OCI-LY1 (cell line): ENCODE results near the gene ERO1A.

ENCODE experiments used
- H2AFZ ChIP-seq: fragments of 200-600 bp; sonication (generic), shearing (Covaris generic); 2 replicates; pipeline ENCODE4 v1.6.0; 2014; ENCODE audit warnings: antibody characterized with exemption, mild to moderate bottlenecking, low read length
- H3F3A ChIP-seq: fragments of 200-600 bp; sonication (generic), shearing (Covaris generic); 2 replicates; pipeline ENCODE4 v1.6.0; 2014; ENCODE audit warnings: mild to moderate bottlenecking, antibody characterized with exemption, low read length, moderate library complexity; ENCODE audit not compliant: insufficient read depth
- H3K27ac ChIP-seq: fragments of 200-600 bp; sonication (generic); 2 replicates; pipeline ENCODE4 v1.5.1; 2014; ENCODE audit warnings: low read length, mixed run types, mild to moderate bottlenecking, low read depth; ENCODE audit not compliant: poor library complexity, severe bottlenecking
- H3K27me3 ChIP-seq: fragments of 200-600 bp; sonication (generic); 2 replicates; pipeline ENCODE4 v1.6.0; 2014; ENCODE audit warnings: antibody characterized with exemption, mild to moderate bottlenecking, low read length, moderate library complexity; ENCODE audit not compliant: insufficient read depth
- H3K36me3 ChIP-seq: fragments of 200-600 bp; sonication (generic); 2 replicates; pipeline ENCODE4 v1.6.1; 2014; ENCODE audit warnings: mild to moderate bottlenecking, antibody characterized with exemption, low read length, moderate library complexity, mixed read lengths; ENCODE audit not compliant: insufficient read depth
- H3K4me1 ChIP-seq: fragments of 200-600 bp; sonication (generic); 2 replicates; pipeline ENCODE4 v1.5.1; 2014; ENCODE audit warnings: mild to moderate bottlenecking, low read length, moderate library complexity; ENCODE audit not compliant: insufficient read depth, severe bottlenecking
- H3K4me2 ChIP-seq: fragments of 200-600 bp; sonication (generic), shearing (Covaris generic); 2 replicates; pipeline ENCODE4 v1.6.1; 2014; ENCODE audit warnings: low read length
- H3K4me3 ChIP-seq: fragments of 200-600 bp; sonication (generic); 2 replicates; pipeline ENCODE4 v1.5.1; 2014; ENCODE audit warnings: low read length, low read depth, mild to moderate bottlenecking, mixed read lengths; ENCODE audit not compliant: poor library complexity, severe bottlenecking
- H3K79me2 ChIP-seq: fragments of 200-600 bp; shearing (Covaris generic); 2 replicates; pipeline ENCODE4 v1.6.1; 2016; ENCODE audit warnings: mixed run types, low read length, mixed read lengths; ENCODE audit not compliant: insufficient read depth
- H3K9ac ChIP-seq: fragments of 200-600 bp; sonication (generic), shearing (Covaris generic); 2 replicates; pipeline ENCODE4 v1.6.1; 2014; ENCODE audit warnings: mild to moderate bottlenecking, low read length, mixed read lengths
- H3K9me2 ChIP-seq: fragments of 200-600 bp; sonication (generic), shearing (Covaris generic); 2 replicates; pipeline ENCODE4 v1.6.1; 2014; ENCODE audit warnings: low read depth, mild to moderate bottlenecking, low read length, mixed read lengths
- H3K9me3 ChIP-seq: fragments of 200-600 bp; shearing (Covaris generic); 2 replicates; pipeline ENCODE4 v1.6.1; 2014; ENCODE audit warnings: low read length, mixed read lengths
- H4K20me1 ChIP-seq: fragments of 200-600 bp; sonication (generic), shearing (Covaris generic); 2 replicates; pipeline ENCODE4 v1.6.0; 2016; ENCODE audit warnings: mild to moderate bottlenecking, low read length; ENCODE audit not compliant: insufficient read depth
- CTCF ChIP-seq: fragments of 200-600 bp; sonication (generic), shearing (Covaris generic); IDR thresholded peaks from 2 replicates; pipeline ENCODE4 v1.5.1; 2017; ENCODE audit warnings: mild to moderate bottlenecking, antibody characterized with exemption, low read length, moderate library complexity, mixed read lengths
- EZH2 ChIP-seq: fragments of 200-600 bp; sonication (generic), shearing (Covaris generic); IDR thresholded peaks from 2 replicates; pipeline ENCODE4 v1.8.0; 2017; ENCODE audit warnings: borderline replicate concordance, mixed run types, mild to moderate bottlenecking, antibody characterized with exemption, low read length, moderate library complexity, mixed read lengths

ERO1A gene

GRCh38 chr14:52649511-52649910, 45.8 kb downstream of the ERO1A start:
- Histone ChIP-seq H3K79me2 (no peaks in the 10 kb centered on the region), H3K27me3 (no peaks in the 10 kb centered on the region), H3K9me2 (no peaks in the 10 kb centered on the region), H3K27ac (no peak overlapping the region), H3K4me2 (no peak overlapping the region), H3K36me3 (peaks cover 69% of the 10 kb centered on the region), H3F3A (no peaks in the 10 kb centered on the region), H3K4me1 (no peaks in the 10 kb centered on the region), H2AFZ (no peak overlapping the region), H3K9me3 (no peaks in the 10 kb centered on the region), H4K20me1 (no peaks in the 10 kb centered on the region), H3K4me3 (no peak overlapping the region), H3K9ac (no peak overlapping the region)
- no peak for TF ChIP-seq EZH2
- TF ChIP-seq CTCF = no peak

- no peaks in the 10 kb centered on the region for H3K27me3 ChIP-seq
These were observed 53.6 kb downstream of the ERO1A start for GRCh38 chr14:52641745-52642144.

GRCh38 chr14:52640137-52640536, 55.2 kb downstream of the ERO1A start:
- H3F3A ChIP-seq = no peaks in the 10 kb centered on the region
- no peaks in the 10 kb centered on the region for H3K79me2 ChIP-seq
- no peaks in the 10 kb centered on the region for H3K9me2 ChIP-seq
- H3K27me3 ChIP-seq = no peaks in the 10 kb centered on the region
- peaks cover 40% of the 10 kb centered on the region for H3K36me3 ChIP-seq
- H3K4me2 ChIP-seq = no peak overlapping the region
- no peak for TF ChIP-seq CTCF
- TF ChIP-seq EZH2 = no peak
- H3K9ac ChIP-seq = no peak overlapping the region
- no peaks in the 10 kb centered on the region for H4K20me1 ChIP-seq
- H3K4me1 ChIP-seq = no peaks in the 10 kb centered on the region
- H2AFZ ChIP-seq = no peak overlapping the region
- no peaks in the 10 kb centered on the region; the same call in 1 of the 2 replicates for H3K9me3 ChIP-seq
- no peak overlapping the region for H3K27ac ChIP-seq
- H3K4me3 ChIP-seq = no peak overlapping the region

More at GRCh38 chr14:52641745-52642144, 53.6 kb downstream of the ERO1A start:
- H3K79me2 ChIP-seq = no peaks in the 10 kb centered on the region
- H3K4me1 ChIP-seq = no peaks in the 10 kb centered on the region
- no peaks in the 10 kb centered on the region; the same call in 1 of the 2 replicates for H3K9me3 ChIP-seq
- H3K27ac ChIP-seq = no peak overlapping the region
- H2AFZ ChIP-seq = no peak overlapping the region
- H3F3A ChIP-seq = no peaks in the 10 kb centered on the region
- TF ChIP-seq EZH2 = no peak
- no peak for TF ChIP-seq CTCF
- no peak overlapping the region for H3K9ac ChIP-seq
- H3K9me2 ChIP-seq = no peaks in the 10 kb centered on the region
- H3K4me2 ChIP-seq = no peak overlapping the region
- H4K20me1 ChIP-seq = no peaks in the 10 kb centered on the region
- no peak overlapping the region for H3K4me3 ChIP-seq
- peaks cover 55% of the 10 kb centered on the region for H3K36me3 ChIP-seq
